HG03139 (cell line): ENCODE data around the gene COA7.
"Not testable (repeated sequence)": the region's sequence is repeated elsewhere in the genome, so short reads cannot be mapped to it uniquely, and the experiment has no call there.

Experiments used
- ATAC-seq: cut with Tn5 transposase; IDR thresholded peaks from one replicate; pipeline ENCODE4 v1.9.1; 2021; ENCODE audit not compliant: unreplicated experiment

Gene COA7

DNA sequence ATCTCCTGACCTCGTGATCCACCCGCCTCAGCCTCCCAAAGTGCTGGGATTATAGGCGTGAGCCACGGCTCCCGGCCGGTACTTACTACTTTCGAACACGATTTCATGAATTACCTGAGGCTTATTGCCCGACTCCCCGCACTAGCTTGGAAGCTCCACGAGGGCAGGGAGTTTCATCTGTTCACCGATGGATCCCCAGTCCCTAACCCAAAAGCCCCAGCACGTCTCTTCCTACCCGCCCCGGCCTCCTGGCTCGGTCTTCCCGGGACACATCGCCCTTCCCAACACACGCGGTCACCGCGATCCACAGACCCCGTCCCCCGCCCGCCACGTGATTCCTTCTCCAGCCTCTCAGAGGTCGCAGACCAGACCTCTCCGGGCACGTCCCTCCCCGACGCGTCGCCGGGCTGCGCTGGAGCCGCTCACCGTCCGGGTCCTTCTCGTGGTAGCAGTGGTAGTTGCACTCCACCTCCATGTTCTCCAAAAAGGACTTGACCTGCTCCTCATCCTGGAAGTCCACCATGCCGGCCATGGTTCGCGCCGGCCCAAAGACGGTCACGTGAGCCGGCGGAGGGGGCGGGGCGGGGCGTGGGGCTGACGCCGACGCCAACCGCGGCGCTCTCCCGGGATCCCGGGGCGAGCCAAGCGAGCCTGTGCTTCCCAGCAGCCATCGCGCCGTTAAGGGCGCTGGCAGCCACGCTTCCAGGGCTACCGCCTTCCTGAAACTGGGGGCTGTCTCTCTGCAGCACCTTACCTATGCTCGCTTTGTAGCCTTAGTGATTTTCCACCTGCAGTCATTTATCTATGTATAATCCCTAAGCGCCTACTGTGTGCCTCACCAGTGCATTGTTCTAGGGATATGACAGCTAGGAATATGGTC is at the start of gene COA7:
COA7 (minus strand) TSS at position 553 of the 880 bp plus-strand sequence; CDS start at position 532, 21 bp downstream.
- ATAC-seq = peak; percentile 55

DNA sequence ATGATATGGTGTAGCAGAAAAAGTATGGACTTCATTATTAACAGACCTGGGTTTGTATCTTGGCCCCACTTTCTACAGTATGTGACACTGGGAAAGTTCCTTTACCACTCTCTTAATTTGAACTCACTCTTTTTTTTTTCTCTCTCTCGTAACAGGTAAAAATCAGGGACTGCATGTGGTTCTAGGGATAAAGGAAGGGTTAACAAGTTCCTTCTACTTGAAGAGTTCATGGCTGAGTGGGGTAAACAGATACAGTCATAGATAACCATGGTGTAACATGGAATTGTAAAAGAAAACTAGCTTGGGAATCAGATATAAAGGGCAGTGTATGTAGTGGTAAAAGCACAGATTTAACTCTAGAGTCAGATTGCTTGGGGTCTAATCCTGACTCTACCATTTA is 49.3 kb upstream of the COA7 start:
- ATAC-seq = no peak

DNA sequence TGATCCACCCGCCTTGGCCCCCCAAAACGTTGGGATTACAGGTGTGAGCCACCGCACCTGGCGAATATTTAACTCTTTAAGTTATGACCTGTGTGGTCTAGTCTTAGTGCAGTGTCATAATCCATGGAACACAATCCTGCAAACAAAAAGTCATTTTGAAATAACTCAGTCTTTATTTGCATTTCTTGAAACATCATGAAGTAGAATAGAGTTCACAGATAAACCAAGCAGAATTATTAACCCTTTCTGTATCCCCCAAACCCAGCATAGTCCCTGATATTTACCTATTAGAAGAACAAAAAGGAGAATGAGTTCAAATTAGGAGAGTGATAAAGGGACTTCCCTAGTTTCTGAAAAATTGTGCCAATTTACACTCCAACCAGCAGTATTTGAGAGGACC is 48.0 kb upstream of the COA7 start:
- no peak for ATAC-seq

DNA sequence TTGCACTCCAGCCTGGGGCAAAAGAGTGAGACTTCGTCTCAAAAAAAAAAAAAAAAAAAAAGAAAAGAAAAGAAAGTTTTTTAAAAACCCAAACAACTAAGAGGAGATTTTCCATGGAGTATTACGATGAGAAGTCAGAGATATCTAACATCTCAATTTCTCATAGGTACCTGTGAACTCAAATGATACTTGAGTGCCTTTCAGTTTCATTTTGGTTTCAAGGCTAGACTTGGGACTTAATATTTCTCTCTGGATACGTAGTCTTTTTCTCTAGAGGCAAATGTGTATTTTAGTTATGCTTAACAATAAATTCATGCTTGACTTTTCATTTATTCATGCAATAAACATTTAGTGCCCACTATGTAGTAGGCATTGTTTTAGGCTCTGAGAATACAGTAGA is 43.1 kb upstream of the COA7 start:
- ATAC-seq = no peak

DNA sequence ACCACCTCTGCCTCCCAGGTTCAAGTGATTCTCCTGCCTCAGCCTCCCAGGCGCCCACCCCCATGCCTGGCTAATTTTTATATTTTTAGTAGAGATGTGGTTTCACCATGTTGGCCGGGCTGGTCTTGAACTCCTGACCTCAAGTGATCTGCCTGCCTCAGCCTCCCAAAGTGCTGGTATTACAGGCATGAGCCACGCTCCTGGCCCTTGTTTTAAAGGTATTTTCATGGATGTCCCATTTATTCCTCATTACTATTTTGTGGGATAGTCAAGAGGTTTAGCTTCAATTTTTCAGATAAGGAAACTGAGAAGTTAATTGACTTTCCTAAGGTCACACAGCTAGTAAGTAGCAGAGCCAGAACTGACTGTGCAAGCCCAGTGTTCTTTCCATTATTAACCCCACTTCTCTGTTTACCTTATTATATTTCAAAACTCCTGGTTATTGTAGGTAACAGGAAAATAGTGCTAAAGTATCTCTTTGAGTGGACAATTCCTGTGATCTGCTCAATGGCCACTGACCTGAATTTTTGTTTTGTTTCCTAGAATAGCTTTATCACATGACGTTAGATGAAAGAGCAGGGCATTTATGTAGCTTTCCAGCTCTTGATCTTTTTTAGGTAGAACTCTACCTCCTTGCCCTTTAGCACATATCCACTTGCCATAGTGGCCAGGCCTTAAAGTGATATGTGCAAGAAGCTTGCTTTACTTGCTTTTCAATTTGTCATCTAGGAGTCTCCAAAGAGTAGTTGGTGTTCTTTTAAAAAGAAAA is 41.7 kb upstream of the COA7 start:
- no peak for ATAC-seq

DNA sequence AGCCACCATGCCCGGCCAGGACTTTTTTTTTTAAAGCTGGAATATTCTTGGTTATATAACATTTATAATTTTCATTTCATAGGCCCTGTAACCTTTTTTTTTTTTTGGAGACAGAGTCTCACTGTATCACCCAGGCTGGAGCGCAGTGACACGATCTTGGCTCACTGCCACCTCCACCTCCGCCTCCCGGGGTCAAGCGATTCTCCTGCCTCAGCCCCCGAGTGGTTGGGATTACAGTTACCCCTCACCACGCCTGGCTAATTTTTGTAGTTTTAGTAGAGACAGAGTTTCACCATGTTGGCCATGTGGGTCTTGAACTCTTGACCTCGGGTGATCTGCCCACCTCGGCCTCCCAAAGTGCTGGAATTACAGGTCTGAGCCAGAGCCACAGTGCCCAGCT is 40.7 kb upstream of the COA7 start:
- ATAC-seq = no peak

DNA sequence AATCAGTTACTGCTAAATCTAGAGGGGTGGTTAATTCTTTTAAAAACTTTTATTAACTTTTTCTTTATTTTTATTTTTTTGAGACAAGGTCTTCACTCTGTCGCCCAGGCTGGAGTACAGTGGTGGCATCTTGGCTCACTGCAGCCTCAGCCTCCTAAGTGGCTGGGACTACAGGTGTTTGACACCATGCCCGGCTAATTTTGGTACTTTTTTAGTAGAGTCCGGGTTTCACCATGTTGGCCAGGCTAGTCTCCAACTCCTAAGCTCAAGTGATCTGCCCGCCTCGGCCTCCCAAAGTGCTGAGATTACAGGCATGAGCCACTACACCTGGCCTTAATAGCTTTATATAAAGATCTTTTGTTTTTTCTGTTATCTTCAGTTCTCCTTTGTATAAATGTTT is 40.0 kb upstream of the COA7 start:
- no peak for ATAC-seq

DNA sequence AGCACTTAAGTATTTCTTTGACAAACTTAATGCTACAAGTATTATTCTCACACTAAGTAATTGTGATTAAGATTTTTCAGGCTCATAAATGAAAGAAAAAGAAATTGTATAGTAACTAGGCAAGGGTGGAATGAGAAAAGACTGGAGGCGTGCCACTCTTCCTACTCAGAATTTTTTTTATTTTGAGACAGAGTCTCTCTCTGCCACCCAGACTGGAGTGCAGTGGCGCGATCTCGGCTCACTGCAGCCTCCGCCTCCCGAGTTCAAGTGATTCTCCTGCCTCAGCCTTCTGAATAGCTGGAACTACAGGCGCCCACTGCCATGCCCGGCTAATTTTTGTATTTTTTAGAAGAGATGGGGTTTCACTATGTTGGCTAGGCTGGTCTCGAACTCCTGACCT is 37.2 kb upstream of the COA7 start:
- ATAC-seq = not testable (repeated sequence)

DNA sequence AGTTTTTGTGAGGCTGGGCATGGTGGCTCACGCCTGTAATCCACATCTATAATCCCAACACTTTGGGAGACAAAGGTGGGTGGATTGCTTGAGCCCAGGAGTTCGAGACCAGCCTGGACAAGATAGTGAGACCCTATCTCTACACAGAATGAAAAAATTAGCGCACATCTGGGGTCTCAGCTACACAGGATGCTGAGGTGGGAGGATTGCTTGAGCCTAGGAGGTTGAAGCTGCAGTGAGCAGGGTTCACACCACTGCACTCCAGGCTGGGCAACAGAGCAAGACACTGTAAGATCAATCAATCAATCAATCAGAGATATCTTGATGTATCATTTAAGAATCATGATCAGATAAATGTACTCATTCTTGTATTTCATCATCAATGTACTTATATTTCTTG is 35.2 kb upstream of the COA7 start:
- ATAC-seq = no peak

DNA sequence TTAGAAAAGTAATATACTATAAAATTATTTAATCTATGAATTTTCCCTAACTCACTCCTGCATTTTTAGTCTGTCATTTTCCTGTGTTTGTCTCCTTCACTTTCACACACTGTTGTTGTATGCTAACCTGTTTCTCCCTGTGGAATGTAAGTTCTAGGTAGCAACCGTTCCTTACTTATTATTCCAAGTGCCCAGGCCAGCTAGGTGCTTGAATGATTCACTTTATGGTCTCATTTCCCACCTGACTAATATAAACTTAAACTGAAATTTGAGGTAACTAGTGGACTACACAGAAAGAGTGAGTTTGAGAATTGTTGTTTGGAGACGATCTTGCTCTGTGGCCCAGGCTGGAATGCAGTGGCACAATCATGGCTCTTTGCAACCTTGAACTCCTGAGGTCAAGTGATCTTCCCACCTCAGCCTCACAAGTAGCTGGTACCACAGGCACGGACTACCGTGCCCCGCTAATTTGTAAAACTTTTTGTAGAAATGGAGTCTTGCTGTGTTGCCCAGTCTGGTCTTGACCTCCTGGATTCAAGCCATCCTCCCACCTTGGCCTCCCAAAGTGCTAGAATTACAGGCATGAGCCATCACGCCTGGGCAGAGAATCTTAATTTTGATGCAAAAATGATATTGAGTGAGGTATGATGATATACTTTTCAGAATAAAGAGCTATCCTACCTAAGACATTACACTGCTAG is 30.0 kb upstream of the COA7 start:
- ATAC-seq = no peak

DNA sequence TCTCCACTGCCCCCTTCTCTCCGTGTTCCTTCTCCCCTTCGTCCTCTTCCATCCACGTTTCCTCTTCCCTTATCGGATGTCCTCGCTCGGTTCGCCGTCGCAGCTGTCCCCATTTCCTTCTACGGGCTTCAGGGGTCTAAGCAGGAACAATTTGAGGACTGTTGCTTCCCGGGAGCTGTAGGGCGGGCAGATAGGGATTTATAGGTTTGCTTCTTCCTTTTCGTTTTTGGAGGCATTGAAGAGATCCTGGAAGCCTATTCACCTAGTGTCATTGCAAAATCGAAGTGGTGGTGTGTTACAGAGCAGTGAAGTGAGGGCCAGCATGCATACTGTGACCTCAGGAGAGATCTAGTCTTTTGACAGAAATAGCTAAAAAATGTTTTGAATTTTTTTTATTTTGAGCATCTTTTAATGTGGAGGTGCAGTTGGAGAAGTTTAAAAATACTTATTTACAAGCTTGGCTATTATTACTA is 29.0 kb upstream of the COA7 start:
- no peak for ATAC-seq

DNA sequence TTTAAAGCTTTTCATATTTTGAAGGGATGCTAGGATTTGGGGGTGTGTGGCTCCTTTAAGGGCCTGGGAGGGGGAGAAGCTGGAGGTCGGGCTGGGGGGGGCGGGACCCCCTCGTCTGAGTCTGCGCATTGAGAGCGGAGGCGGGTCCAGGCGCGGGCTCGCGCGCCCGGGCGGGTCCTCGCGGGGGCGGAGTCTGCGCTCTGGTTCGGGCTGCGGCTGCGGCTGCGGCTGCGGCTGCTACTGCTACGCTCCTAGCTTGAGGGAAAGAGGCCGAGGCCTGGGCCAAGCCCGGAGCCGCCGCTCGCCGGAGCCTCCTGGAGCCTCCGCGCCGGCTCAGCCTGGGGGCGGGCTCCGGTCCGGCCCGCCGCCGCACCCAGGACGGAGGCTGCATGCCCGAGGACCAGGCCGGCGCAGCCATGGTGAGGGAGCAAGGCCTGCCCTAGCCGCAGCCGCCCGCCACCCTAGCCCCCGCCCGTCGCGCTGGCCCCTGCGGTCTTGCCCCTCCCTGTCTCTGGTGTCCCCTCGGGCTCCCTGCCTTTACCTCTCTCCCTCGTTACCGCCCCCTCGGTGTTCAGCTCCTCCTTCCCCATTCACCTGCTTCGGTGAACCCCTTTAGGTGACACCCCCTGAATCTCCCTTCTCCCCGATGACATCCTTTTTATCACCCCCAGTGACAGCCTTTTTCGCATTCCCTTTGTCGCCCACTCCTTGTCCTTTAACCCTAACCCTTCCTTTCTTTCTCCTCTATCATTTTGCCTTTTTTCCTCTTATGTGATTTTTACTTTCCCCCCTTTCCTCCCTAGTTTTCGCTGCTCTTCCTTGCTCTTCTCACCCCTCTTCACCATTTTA is 28.3 kb upstream of the COA7 start, which contains the start of gene ZYG11B:
ZYG11B (plus strand) TSS at position 189 of the 849 bp plus-strand sequence; CDS start at position 390, 201 bp downstream.
- ATAC-seq = peak; percentile 86

DNA sequence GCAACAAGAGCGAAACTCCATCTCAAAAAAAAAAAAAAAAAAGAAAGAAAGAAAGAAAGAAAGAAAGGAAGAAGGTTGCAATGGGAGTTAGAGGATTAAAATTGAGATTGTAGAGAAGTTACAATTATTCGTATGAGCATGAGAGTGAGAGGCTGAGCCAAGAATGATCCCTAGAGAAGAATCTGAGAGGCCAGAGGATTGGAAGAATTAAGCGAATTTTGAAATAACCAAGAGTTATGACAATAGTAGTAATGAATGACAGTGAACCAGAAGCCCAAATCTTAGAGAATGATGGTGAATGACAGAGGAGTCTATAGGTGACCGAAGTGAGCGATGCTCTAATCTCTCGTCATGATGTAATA is 27.7 kb upstream of the COA7 start:
- ATAC-seq = no peak

DNA sequence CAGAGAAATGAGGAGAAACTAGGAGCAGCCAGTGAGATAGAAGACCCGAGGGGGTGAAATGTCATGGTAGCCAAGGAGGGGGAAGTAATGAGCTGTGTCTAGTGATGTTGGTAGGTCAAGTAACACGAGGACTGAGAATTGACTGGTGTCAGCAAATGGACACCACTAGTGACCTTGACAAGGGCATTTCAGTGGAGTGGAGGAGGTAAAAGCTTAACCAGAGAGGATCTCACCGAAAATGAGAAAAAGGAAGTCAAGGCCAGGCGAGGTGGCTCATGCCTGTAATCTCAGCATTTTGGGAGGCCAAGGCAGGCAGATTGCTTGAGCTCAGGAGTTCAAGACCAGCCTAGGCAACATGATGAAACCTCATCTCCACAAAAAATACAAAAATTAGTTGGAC is 25.1 kb upstream of the COA7 start:
- ATAC-seq = no peak

DNA sequence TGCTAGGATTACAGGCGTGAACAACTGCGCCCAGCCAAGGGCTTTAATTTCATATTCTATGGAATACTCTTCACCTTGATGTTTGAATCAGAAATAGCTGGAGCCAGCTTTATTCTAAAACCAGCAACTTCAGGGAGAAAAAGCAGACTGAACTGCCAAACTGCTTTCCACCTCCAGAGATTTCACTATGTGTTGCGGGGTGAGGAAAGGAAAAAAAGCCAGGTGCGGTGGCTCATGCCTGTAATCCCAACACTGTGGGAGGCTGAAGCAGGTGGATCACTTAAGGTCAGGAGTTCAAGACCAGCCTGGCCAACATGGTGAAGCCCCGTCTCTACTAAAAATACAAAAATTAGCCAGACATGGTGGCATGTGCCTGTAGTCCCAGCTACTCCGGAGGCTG is 17.1 kb upstream of the COA7 start:
- not testable (repeated sequence) for ATAC-seq

DNA sequence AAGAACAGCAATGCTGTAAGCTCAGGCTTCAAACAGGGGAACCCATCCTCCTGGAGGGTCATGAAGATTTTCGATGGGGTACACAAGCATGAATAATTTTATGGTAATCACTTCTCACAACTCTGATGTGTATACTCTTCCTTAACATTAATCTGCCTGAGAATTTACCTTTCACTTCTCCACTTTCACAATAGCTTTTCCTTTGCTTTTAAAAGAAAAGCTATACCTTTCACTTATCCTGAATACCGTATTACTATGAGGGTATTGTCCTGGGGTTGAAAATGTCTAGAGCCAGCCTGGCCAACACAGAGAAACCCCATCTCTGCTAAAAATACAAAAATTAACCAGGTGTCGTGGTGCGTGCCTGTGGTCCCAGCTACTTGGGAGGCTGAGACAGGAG is 15.4 kb upstream of the COA7 start:
- ATAC-seq = no peak

DNA sequence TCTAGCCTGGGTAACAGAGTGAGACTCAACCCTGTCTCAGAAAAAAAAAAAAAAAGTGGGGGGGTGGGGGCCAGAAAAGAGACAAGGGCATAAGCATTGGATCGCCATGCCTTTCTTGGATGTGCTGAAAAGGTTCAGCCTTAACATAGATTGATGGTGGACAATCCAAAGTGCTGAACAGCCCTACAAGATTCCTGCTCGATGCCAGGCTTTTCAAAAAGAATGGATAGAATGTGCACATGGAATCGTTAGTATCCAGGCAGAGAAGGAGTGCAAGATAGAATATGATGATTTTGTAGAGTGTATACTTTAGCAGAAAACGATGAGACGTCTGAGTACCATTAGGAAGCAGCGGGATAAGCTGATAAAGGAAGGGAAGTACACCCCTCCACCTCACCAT is 10.9 kb upstream of the COA7 start:
- no peak for ATAC-seq

DNA sequence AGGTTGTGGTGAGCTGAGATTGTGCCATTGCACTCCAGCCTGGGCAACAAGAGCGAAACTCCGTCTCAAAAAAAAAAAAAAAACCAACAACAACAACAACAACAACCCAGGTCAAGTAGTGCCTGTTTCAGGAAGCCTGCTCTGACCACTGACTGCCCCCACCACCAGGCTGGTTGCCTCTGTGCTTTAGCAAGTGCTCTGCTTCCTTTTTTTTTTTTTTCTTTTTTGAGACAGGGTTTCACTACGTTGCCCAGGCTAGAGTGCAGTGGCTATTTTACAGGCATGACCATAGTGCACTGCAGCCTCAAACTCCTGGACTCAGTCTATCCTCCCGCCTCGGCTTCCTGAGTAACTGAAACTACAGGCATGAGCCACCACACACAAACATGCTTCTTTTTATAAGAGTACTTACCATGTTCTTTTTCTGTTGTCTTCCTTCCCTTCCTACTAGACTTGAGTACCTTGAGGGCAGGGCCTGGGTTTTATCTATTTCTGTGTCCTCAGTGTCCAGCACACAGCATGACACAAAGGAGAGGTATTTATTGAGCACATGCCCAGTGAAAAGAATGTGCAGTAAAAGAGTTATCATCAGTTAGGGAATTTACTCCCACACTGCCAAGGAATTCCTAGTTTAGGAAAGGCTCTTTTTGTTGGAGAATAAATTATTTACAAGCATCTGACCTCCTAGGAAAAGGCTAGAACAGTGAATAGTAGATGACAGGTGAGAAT is 9.9 kb upstream of the COA7 start:
- no peak for ATAC-seq

DNA sequence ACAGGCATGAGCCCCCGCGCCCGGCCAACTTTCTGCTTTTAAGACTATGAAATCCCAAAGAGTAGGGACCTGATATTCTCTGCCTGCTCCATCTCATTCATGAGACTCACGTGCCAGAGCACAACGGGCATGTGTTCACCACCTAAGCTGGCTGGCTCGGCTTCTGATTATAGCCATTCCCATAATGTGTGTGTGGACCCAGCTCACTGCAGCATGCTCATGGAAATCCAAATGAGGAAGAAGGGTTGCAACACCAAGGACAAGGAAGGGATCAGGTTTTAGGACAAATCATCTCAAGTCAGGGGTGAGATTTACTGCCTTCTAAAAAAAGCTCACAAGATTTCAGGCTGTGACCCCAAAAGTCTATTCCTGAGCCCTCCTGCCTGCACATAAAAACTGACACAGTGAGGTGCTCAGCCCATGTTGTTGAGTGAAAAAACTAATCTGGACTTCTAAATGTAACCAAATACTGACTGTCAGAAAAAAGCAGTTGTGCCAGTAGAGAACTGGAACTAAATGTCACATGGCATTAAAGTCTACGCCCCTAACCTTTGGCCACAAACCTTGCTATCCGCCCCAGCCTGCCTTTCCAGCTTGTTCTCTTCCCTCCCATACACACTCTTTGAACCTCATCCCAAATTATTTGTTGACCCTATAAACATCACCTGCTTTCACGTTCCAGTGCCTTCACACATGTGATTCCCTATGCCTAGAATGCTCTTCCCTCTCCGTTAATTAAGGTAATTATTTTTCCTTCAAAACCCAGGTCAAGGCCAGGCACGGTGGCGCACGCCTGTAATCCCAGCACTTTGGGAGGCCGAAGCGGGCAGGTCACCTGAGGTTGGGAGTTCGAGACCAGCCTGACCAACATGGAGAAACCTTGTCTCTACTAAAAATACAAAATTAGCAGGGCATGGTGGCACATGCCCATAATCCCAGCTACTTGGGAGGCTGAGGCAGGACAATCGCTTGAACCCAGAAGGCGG is 9.1 kb upstream of the COA7 start:
- ATAC-seq = no peak
